T-helper 1 cell treated with Interleukin-12 subunit alpha and Interleukin-12 subunit beta and Interleukin-4 antibody, amounts not matched to agents 30 ng/mL and 1 ng/mL, for 36 hours (primary cell): ENCODE results near the gene CXADR. TPM values are rescaled to one million over a fixed set of nuclear protein-coding genes. Genes with fewer than 3 reads are reported as not detected.
"Not testable (repeated sequence)": the region's sequence is repeated elsewhere in the genome, so short reads cannot be mapped to it uniquely, and the experiment has no call there.

ENCODE experiments used
- intact Hi-C: fragments of 100-400 bp; cut with micrococcal nuclease; formaldehyde crosslinking; loops from one replicate; pipeline ENCODE4 v1.15.1; 2024
- total RNA-seq: library from RNA; stranded (reverse); gene quantifications from 2 replicates; pipeline ENCODE4 v1.2.3, GENCODE V29; 2022

Gene CXADR
- total RNA-seq, 1 donor from 2014 or later = 0.39 TPM

- intact Hi-C loops = no loop called here
These were observed 11.5 kb upstream of the CXADR start for GRCh38 chr21:17501107-17502006.

- intact Hi-C loops = not testable (repeated sequence)
These were observed 9.9 kb upstream of the CXADR start for GRCh38 chr21:17502985-17503384.

GRCh38 chr21:17506951-17507350, 5.9 kb upstream of the CXADR start:
- intact Hi-C loops = no loop called here

GRCh38 chr21:17507591-17507990, 5.3 kb upstream of the CXADR start:
- intact Hi-C loops = no loop called here

GRCh38 chr21:17513214-17514123, 626 bp downstream of the CXADR start:
- intact Hi-C loops = loop anchor here (5.0 kb wide), 2 partner anchors 74 to 274 kb away; no protein-coding TSS in a partner anchor

GRCh38 chr21:17514124-17514845, 1.4 kb downstream of the CXADR start:
- intact Hi-C loops = loop anchor here (5.0 kb wide), 2 partner anchors 73 to 273 kb away; no protein-coding TSS in a partner anchor

- intact Hi-C loops = not testable (repeated sequence)
These were observed 4.2 kb downstream of the CXADR start for GRCh38 chr21:17517008-17517407.

- intact Hi-C loops = no loop called here
These were observed 6.4 kb downstream of the CXADR start for GRCh38 chr21:17519208-17519738.

- intact Hi-C loops = no loop called here
These were observed 7.2 kb downstream of the CXADR start for GRCh38 chr21:17519965-17520609.

- intact Hi-C loops = no loop called here
These were observed 10.2 kb downstream of the CXADR start for GRCh38 chr21:17523007-17523451.

- intact Hi-C loops = not testable (repeated sequence)
These were observed 11.2 kb downstream of the CXADR start for GRCh38 chr21:17523979-17524494.

GRCh38 chr21:17524635-17525034, 11.8 kb downstream of the CXADR start:
- intact Hi-C loops = no loop called here

- intact Hi-C loops = no loop called here
These were observed 13.9 kb downstream of the CXADR start for GRCh38 chr21:17526776-17527175.

GRCh38 chr21:17527240-17527639, 14.4 kb downstream of the CXADR start:
- intact Hi-C loops = no loop called here

- intact Hi-C loops = no loop called here
These were observed 14.9 kb downstream of the CXADR start for GRCh38 chr21:17527711-17528110.

- intact Hi-C loops = no loop called here
These were observed 16.8 kb downstream of the CXADR start for GRCh38 chr21:17529648-17530047.

GRCh38 chr21:17532292-17532691, 19.4 kb downstream of the CXADR start:
- intact Hi-C loops = no loop called here

- intact Hi-C loops = no loop called here
These were observed 23.5 kb downstream of the CXADR start for GRCh38 chr21:17536381-17536780.

GRCh38 chr21:17537299-17537698, 24.5 kb downstream of the CXADR start:
- intact Hi-C loops = no loop called here

GRCh38 chr21:17538576-17538975, 25.7 kb downstream of the CXADR start:
- intact Hi-C loops = no loop called here
